Osteoblast (primary cell): ENCODE results near the gene CPT1B. TPM values are rescaled to one million over a fixed set of nuclear protein-coding genes. Genes with fewer than 3 reads are reported as not detected.
"Not testable (repeated sequence)": the region's sequence is repeated elsewhere in the genome, so short reads cannot be mapped to it uniquely, and the experiment has no call there.

Source experiments
- DNase-seq: peaks from one replicate; pipeline ENCODE4 v3.0.0; 2011; ENCODE audit warnings: low spot score, mixed read lengths; ENCODE audit not compliant: insufficient read length; ENCODE audit errors: missing footprints
- H2AFZ ChIP-seq: 2 replicates; pipeline ENCODE4 v1.6.0; 2011; ENCODE audit warnings: mild to moderate bottlenecking, low read length
- H3K27ac ChIP-seq: 2 replicates; pipeline ENCODE4 v1.5.1; 2011; ENCODE audit warnings: mild to moderate bottlenecking, low read depth, low read length, moderate library complexity
- H3K27me3 ChIP-seq: 2 replicates; pipeline ENCODE4 v1.6.0; 2012; ENCODE audit warnings: mild to moderate bottlenecking, control low read depth, inconsistent platforms, low read length, moderate library complexity; ENCODE audit not compliant: insufficient read depth
- H3K36me3 ChIP-seq: 2 replicates; pipeline ENCODE4 v1.5.1; 2011; ENCODE audit warnings: mild to moderate bottlenecking, low read length, control low read depth, moderate library complexity; ENCODE audit not compliant: insufficient read depth
- H3K4me1 ChIP-seq: 2 replicates; pipeline ENCODE4 v1.5.1; 2011; ENCODE audit warnings: mild to moderate bottlenecking, low read length, control low read depth, moderate library complexity; ENCODE audit not compliant: insufficient read depth
- H3K4me2 ChIP-seq: 2 replicates; pipeline ENCODE4 v1.6.0; 2011; ENCODE audit warnings: mild to moderate bottlenecking, low read length; ENCODE audit not compliant: insufficient read depth
- H3K4me3 ChIP-seq: fragments of 200-600 bp; sonication (generic); 3 replicates; pipeline ENCODE4 v1.5.1; 2012; ENCODE audit warnings: mild to moderate bottlenecking, low read length, inconsistent platforms; ENCODE audit not compliant: insufficient read depth
- H3K79me2 ChIP-seq: 2 replicates; pipeline ENCODE4 v1.6.0; 2012; ENCODE audit warnings: mild to moderate bottlenecking, low read length, control low read depth, inconsistent platforms; ENCODE audit not compliant: insufficient read depth
- H3K9me3 ChIP-seq: 2 replicates; pipeline ENCODE4 v1.5.1; 2011; ENCODE audit warnings: low read depth, low read length, control low read depth
- H4K20me1 ChIP-seq: 2 replicates; pipeline ENCODE4 v1.6.0; 2012; ENCODE audit warnings: mild to moderate bottlenecking, low read length, control low read depth; ENCODE audit not compliant: insufficient read depth
- CTCF ChIP-seq: IDR thresholded peaks from 2 replicates; pipeline ENCODE4 v1.5.1; 2011; ENCODE audit warnings: mild to moderate bottlenecking, low read depth, low read length, moderate library complexity; ENCODE audit errors: extremely low read depth
- total RNA-seq: library from RNA; depleted of rRNA; stranded (reverse); fragments of >200 nt; gene quantifications from 2 replicates; pipeline ENCODE4 v1.2.3, GENCODE V29; 2012

Gene CPT1B
- total RNA-seq, 1 donor, result 1.8 TPM

DNA sequence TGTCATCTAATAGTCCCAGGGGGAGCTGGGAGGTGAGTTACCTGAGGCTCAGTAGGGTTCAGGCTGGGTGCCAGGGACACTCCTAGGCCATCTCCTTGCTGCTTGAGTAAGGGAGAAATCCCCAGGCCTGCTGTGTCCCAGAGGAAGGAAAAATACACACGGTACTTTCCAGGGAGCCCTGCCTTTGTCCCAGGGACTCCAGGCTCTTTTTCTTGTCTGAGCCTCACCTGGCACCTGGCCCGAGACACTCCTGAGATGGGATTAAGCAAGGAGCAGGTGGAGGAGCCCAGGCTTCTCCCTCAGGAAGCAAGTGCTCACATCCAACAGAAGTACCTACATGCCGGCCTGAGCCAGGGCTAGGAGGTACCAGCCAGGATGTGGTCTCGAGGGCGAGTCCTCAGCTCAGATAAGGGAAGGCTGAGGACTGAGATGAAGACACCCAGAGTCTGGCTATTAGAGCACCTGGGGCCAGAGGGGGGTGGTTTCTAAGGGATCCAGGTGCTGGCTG is 33.4 kb downstream of the CPT1B start:
- Histone ChIP-seq H3K27me3 (peaks cover 46% of the 10 kb centered on the region), H3K27ac (no peak overlapping the region), H3K4me3 (peak overlapping the region; percentile 61), H3K4me2 (peak overlapping the region; percentile 78), H3K79me2 (no peaks in the 10 kb centered on the region), H3K36me3 (no peaks in the 10 kb centered on the region), H2AFZ (peak overlapping the region; percentile 44), H4K20me1 (no peaks in the 10 kb centered on the region), H3K4me1 (peaks cover 11% of the 10 kb centered on the region), H3K9me3 (no peaks in the 10 kb centered on the region)
- DNase-seq, result peak; percentile 79
- no peak for TF ChIP-seq CTCF

DNA sequence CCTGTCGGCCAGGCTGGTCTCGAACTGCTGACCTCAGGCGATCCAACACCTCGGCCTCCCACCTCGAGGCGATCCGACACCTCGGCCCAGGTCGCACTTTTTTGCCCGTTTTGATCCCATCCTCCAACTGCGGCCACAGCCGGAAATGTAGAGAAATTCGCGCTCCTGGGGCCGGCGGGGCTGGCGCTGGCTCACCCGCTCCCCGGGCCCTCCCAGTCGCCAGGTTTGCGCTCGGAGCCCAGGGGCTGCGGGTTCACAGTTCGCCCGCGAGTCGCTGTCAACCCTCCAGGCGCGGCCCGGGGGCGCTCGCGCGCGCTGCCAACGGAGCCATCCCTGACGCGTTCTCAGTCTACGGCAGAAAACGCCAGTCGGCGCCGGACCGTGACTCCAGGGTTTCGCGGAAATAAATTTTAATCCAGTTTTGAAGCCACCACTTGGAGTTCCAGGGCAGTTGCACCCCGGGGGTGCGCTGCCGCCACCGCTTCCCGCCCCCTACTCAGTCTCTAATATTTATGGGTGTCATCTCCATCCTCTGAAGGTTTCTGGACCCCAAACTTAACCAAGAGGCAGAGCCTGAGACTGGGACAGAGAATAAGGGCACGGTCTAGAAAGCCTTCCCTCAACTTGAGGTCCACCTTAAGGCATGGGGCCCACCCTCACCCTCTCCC is 34.0 kb downstream of the CPT1B start:
- Histone ChIP-seq H3K4me1 (peaks cover 15% of the 10 kb centered on the region), H3K27me3 (peaks cover 45% of the 10 kb centered on the region), H3K36me3 (no peaks in the 10 kb centered on the region), H3K4me3 (peak overlapping the region; percentile 61), H3K9me3 (no peaks in the 10 kb centered on the region), H3K4me2 (peak overlapping the region; percentile 78), H4K20me1 (no peaks in the 10 kb centered on the region), H2AFZ (peak overlapping the region; percentile 44), H3K27ac (no peak overlapping the region), H3K79me2 (no peaks in the 10 kb centered on the region)
- TF ChIP-seq CTCF, result peak; percentile 40
- DNase-seq, result peak; percentile 98

DNA sequence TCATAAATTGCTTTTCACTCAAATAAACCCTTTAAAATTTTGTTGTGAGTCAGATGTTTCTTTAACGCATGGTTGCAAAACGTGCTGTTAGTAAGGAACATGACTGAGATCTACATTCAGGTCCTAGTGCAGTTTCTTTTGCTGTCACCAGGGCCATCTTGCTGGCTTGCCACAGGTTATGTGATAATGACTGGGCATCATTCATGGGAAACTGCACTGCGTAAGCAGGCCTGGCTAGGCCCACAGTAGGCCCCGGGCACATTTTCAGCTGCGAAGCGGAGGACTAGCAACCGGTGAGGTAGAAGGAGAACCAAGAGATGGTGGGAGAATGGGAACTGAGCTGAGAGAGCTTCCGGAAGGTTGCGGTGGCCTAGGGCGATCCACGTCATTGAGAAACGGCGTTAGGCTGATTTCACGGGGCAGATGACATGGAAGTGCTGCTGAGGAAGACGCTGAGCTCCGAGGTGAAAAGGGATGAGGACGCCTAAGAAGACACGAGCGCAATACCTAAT is 35.8 kb downstream of the CPT1B start:
- Histone ChIP-seq H3K36me3 (no peaks in the 10 kb centered on the region), H4K20me1 (no peaks in the 10 kb centered on the region), H3K27me3 (peaks cover 31% of the 10 kb centered on the region), H2AFZ (no peak overlapping the region), H3K4me1 (peaks cover 23% of the 10 kb centered on the region), H3K4me3 (no peak overlapping the region), H3K4me2 (no peak overlapping the region), H3K27ac (no peak overlapping the region), H3K9me3 (no peaks in the 10 kb centered on the region), H3K79me2 (no peaks in the 10 kb centered on the region)
- TF ChIP-seq CTCF, result no peak
- DNase-seq, result peak; percentile 88

DNA sequence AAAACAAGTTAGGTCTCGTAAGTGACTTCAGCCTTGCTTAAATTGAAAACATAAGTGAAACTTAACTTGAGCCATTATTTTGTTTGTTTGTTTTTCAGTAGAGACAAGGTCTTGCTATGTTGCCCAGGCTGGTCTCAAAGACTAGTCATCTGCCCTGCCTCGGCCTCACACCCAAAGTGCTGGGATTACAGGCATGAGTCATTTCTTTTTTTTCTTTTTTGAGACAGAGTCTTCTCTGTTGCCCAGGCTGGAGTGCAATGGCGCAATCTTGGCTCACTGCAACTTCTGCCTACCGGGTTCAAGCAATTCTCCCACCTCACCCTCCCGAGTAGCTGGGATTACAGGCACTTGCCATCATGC is 36.6 kb downstream of the CPT1B start:
- not testable (repeated sequence) for H4K20me1 ChIP-seq, H3K79me2 ChIP-seq, H3K9me3 ChIP-seq, H3K4me2 ChIP-seq, H2AFZ ChIP-seq, H3K36me3 ChIP-seq, H3K4me3 ChIP-seq
- H3K4me1 ChIP-seq, result peaks cover 23% of the 10 kb centered on the region
- H3K27me3 ChIP-seq, result peaks cover 22% of the 10 kb centered on the region
- peak overlapping the region; percentile 17 for H3K27ac ChIP-seq
- DNase-seq, result peak; percentile 94
